ENCODE data around the gene NUP58.

Gene NUP58

GRCh38 chr13:25266706-25267105 is 34.7 kb upstream of the NUP58 start:
- ChIA-PET CTCF (interaction anchor here (1.0 to 1.1 kb wide), 2 partner anchors 106 to 110 kb away, joined by 3 read pairs; no protein-coding TSS in a partner anchor), POLR2A (no interaction called here)
- H3K4me3 ChIP-seq (ENCODE audit: low read depth, low read length), result no peak overlapping the region
- TF ChIP-seq, protein P1, sequence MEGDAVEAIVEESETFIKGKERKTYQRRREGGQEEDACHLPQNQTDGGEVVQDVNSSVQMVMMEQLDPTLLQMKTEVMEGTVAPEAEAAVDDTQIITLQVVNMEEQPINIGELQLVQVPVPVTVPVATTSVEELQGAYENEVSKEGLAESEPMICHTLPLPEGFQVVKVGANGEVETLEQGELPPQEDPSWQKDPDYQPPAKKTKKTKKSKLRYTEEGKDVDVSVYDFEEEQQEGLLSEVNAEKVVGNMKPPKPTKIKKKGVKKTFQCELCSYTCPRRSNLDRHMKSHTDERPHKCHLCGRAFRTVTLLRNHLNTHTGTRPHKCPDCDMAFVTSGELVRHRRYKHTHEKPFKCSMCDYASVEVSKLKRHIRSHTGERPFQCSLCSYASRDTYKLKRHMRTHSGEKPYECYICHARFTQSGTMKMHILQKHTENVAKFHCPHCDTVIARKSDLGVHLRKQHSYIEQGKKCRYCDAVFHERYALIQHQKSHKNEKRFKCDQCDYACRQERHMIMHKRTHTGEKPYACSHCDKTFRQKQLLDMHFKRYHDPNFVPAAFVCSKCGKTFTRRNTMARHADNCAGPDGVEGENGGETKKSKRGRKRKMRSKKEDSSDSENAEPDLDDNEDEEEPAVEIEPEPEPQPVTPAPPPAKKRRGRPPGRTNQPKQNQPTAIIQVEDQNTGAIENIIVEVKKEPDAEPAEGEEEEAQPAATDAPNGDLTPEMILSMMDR (IDR thresholded peaks at IDR 0.05; ENCODE audit: insufficient read depth, low read length, missing control alignments), result no peak
- no peak for DNase-seq (ENCODE audit: low read depth, low spot score)

DNA sequence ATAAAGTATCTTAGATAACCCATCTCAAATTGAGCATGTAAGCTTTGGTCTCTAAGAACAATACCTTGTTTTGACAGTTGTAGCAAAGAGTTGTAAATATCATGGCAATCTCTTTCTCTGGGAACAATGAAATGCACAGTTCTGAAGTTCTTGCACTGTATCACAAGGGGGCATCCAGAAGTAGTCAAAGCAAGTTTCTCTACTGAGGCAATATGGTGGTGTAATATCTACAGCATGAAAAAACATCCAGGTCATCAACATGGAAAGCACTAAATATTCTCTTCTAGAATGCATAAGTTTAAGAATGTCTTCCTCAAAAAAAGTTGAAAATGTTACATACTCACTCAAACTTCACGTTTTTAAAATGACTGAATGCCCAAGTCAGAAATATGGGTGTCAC is 33.7 kb upstream of the NUP58 start:
- H3K4me3 ChIP-seq (ENCODE audit: low read depth, low read length), result no peak overlapping the region
- ChIA-PET POLR2A (no interaction called here), CTCF (interaction anchor here (1.1 kb wide), 1 partner anchor 105 kb away, joined by 3 read pairs; no protein-coding TSS in a partner anchor)
- DNase-seq (ENCODE audit: low read depth, low spot score), result no peak
- TF ChIP-seq, protein P1 (IDR thresholded peaks at IDR 0.05; ENCODE audit: insufficient read depth, low read length, missing control alignments), result peak; percentile 13

- TF ChIP-seq, protein P1 (IDR thresholded peaks at IDR 0.05; ENCODE audit: insufficient read depth, low read length, missing control alignments), result no peak
Measured at GRCh38 chr13:25268561-25268960, 32.9 kb upstream of the NUP58 start.

GRCh38 chr13:25276748-25277147 is 24.7 kb upstream of the NUP58 start:
- TF ChIP-seq, protein P1 (IDR thresholded peaks at IDR 0.05; ENCODE audit: insufficient read depth, low read length, missing control alignments), result no peak
- ChIA-PET CTCF (interaction anchor here (3.7 kb wide), 1 partner anchor 10 kb away, joined by 68 read pairs; the partner anchor contains the start of gene MTMR6), POLR2A (no interaction called here)
- no peak overlapping the region for H3K4me3 ChIP-seq (ENCODE audit: low read depth, low read length)
- no peak for DNase-seq (ENCODE audit: low read depth, low spot score)

More at GRCh38 chr13:25268561-25268960, 32.9 kb upstream of the NUP58 start:
- POLR2A ChIA-PET, result no interaction called here
- CTCF ChIA-PET, result interaction anchor here (3.3 kb wide), 1 partner anchor 18 kb away, joined by 12 read pairs; no protein-coding TSS in a partner anchor
- no peak for DNase-seq (ENCODE audit: low read depth, low spot score)
- H3K4me3 ChIP-seq (ENCODE audit: low read depth, low read length), result no peak overlapping the region

GRCh38 chr13:25280396-25280795 is 21.0 kb upstream of the NUP58 start:
- TF ChIP-seq, protein P1 (IDR thresholded peaks at IDR 0.05; ENCODE audit: insufficient read depth, low read length, missing control alignments), result no peak
- no peak for DNase-seq (ENCODE audit: low read depth, low spot score)
- ChIA-PET CTCF (interaction anchor here (0.7 kb wide), 1 partner anchor 739 kb away, joined by 3 read pairs; no protein-coding TSS in a partner anchor), POLR2A (no interaction called here)
- no peak overlapping the region for H3K4me3 ChIP-seq (ENCODE audit: low read depth, low read length)

- no peak for DNase-seq (ENCODE audit: low read depth, low spot score)
- H3K4me3 ChIP-seq (ENCODE audit: low read depth, low read length), result no peak overlapping the region
Measured at GRCh38 chr13:25281193-25281934, 20.1 kb upstream of the NUP58 start.

More at GRCh38 chr13:25281193-25281934, 20.1 kb upstream of the NUP58 start:
- POLR2A ChIA-PET, result no interaction called here
- TF ChIP-seq, protein P1 (IDR thresholded peaks at IDR 0.05; ENCODE audit: insufficient read depth, low read length, missing control alignments), result no peak
- CTCF ChIA-PET, result interaction anchor here (0.6 to 1.2 kb wide), 2 partner anchors 10 to 22 kb away, joined by 3 read pairs; no protein-coding TSS in a partner anchor
